Measurements from ENCODE around the gene MREG.
A peak's percentile ranks its signal among the peaks of the same experiment; 100 is the strongest.

The MREG gene

DNA sequence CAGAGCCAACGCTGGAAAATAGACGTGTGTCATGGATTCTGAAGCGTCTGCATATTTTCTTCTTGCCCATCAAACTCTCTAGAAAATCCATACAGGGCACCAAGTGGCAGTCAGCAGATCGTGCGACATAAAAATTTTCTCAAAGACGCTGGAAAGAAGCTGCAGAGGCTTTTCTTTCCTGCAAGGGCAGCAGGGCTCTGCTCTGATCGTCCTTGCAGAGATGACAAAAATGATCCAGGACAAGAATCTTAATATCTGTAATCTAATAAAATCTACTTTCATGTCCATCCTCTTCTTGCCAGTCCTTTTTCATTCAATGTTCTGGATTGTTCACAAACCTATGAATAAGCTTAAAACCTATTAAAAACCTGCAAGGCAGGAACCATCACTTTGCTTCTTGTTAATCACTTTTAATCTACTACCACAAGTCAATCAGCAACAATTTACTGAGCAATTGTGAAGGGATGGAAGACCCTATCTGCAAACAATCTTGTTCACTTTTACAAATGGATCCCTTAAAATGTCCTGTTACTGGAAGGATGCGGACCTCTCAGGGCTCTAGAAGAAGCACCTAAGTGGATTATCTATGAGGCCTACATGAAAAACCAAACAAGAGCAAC lies 93.6 kb downstream of the MREG start:
- Mint-ChIP-seq H3K36me3 (ENCODE audit: low read depth) (no peaks in the 10 kb centered on the region), H3K27me3 (ENCODE audit: low read depth) (peaks cover 3% of the 10 kb centered on the region), H3K4me1 (ENCODE audit: low read depth) (peaks cover 23% of the 10 kb centered on the region), H3K27ac (no peak overlapping the region), H3K4me3 (no peak overlapping the region), H3K9me3 (no peaks in the 10 kb centered on the region)
- no peak for DNase-seq (ENCODE audit: low spot score)

DNA sequence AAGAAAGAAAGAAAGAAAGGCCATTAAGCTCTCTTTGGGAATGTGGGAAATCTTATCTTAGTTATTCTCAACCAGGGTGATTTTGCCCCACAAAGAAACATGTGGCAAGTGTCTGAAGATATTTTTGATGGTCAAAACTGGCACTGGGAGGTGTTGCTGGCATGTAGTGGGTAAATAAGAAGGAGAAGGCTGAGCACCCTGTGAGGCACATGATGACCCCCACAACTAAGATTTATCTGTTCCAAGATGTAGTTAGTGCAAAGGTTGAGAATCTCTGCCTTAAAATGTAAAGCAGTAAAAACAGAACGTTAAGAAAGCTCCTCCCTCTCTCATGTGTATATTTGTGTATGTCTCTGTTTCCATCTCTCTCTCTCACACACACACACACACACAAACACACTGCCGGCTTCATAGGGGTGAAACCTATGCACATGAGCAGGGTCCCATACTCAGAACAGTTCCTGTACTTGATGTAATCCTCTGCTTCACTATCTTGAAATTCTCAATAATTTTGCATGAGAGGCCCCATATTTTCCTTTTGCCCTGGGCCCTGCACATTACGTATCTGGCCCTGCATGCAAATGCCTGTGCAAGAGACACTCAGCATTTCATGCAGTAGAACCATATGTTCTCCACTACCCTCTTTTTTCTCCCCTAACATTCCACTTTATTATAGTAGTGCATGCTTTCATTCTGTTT lies 94.3 kb downstream of the MREG start:
- no peak overlapping the region for H3K4me3 Mint-ChIP-seq
- H3K27me3 Mint-ChIP-seq (ENCODE audit: low read depth): peaks cover 3% of the 10 kb centered on the region
- no peak overlapping the region for H3K27ac Mint-ChIP-seq
- no peaks in the 10 kb centered on the region for H3K9me3 Mint-ChIP-seq
- H3K4me1 Mint-ChIP-seq (ENCODE audit: low read depth): peaks cover 26% of the 10 kb centered on the region
- H3K36me3 Mint-ChIP-seq (ENCODE audit: low read depth): no peaks in the 10 kb centered on the region
- no peak for DNase-seq (ENCODE audit: low spot score)

DNA sequence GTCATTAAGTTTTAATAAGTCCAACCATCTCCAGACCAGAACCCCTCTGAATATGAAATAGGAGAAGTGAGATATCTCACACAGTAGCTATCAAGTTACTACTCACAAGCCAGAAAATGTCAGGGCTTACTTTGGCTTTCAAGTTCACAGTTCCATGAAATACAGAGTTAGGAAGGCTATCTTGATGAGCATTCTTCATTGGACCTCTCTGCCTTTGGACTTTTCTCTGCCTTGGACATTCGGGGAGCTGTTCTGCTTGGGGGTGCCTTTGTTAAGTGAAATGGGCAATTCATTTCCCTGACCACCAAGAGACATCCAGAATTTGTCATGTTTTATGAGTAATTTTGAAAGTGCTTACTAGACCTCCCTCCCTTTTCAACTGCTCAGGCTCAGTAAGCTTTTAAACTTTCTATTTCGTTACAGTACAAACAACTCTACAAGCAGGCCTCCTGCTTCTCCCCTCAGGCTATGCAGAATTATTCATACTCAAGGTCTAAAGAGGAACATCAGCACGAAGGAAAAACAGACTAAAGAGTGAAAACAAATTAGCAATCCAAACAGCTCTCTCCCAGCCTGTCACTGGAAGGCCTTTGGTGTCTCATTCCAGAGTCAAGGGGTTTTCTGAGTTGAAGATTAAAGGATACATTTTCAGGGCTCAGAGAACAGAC lies 95.3 kb downstream of the MREG start:
- no peaks in the 10 kb centered on the region for H3K36me3 Mint-ChIP-seq (ENCODE audit: low read depth)
- no peak for DNase-seq (ENCODE audit: low spot score)
- H3K4me1 Mint-ChIP-seq (ENCODE audit: low read depth): peaks cover 26% of the 10 kb centered on the region
- H3K27me3 Mint-ChIP-seq (ENCODE audit: low read depth): no peaks in the 10 kb centered on the region
- no peaks in the 10 kb centered on the region for H3K9me3 Mint-ChIP-seq
- peak overlapping the region; percentile 37 for H3K27ac Mint-ChIP-seq
- H3K4me3 Mint-ChIP-seq: no peak overlapping the region

DNA sequence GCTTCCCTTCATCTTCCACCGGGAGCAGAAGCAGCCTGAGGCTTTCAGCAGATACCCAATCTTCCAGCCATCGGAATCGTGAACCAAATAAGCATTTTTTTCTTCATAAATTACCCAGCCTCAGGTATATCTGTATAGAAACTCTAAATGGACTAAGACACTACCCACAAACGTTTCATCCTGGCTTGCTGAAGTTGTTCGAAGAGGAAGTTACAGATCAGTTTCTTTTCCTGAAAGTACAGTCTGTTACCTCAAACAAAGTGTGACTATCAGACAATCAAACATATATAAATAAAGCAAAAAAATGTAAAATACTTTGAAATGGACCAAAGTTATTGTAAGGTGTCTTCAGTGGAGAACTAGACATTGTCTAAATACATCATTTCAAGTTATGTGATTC lies 97.9 kb downstream of the MREG start:
- no peaks in the 10 kb centered on the region for H3K36me3 Mint-ChIP-seq (ENCODE audit: low read depth)

DNA sequence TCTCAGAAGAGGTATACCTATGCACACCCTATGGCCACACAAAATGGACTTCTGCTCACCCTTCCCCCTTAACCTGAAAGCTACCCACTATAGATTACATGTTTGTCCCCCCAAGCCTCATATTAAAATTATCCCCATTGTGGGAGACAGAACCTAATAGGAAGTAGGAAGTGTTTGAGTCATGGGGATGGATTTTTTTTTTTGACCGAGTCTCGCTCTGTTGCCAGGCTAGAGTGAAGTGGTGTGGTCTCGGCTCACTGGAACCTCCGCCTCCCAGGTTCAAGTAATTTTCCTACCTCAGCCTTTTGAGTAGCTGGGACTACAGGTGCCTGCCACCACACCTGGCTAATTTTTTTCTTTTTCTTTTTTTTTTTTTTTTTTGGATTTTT lies 98.6 kb downstream of the MREG start:
- Mint-ChIP-seq H3K36me3 (ENCODE audit: low read depth) (no peaks in the 10 kb centered on the region), H3K4me1 (ENCODE audit: low read depth) (peaks cover 24% of the 10 kb centered on the region), H3K27me3 (ENCODE audit: low read depth) (peaks cover 9% of the 10 kb centered on the region), H3K9me3 (no peaks in the 10 kb centered on the region), H3K27ac (no peak overlapping the region), H3K4me3 (no peak overlapping the region)
- no peak for DNase-seq (ENCODE audit: low spot score)

More for the DNA sequence above, 97.9 kb downstream of the MREG start:
- Mint-ChIP-seq H3K27ac (no peak overlapping the region), H3K27me3 (ENCODE audit: low read depth) (peaks cover 5% of the 10 kb centered on the region), H3K9me3 (no peaks in the 10 kb centered on the region), H3K4me3 (no peak overlapping the region), H3K4me1 (ENCODE audit: low read depth) (peaks cover 26% of the 10 kb centered on the region)
- DNase-seq (ENCODE audit: low spot score): no peak

DNA sequence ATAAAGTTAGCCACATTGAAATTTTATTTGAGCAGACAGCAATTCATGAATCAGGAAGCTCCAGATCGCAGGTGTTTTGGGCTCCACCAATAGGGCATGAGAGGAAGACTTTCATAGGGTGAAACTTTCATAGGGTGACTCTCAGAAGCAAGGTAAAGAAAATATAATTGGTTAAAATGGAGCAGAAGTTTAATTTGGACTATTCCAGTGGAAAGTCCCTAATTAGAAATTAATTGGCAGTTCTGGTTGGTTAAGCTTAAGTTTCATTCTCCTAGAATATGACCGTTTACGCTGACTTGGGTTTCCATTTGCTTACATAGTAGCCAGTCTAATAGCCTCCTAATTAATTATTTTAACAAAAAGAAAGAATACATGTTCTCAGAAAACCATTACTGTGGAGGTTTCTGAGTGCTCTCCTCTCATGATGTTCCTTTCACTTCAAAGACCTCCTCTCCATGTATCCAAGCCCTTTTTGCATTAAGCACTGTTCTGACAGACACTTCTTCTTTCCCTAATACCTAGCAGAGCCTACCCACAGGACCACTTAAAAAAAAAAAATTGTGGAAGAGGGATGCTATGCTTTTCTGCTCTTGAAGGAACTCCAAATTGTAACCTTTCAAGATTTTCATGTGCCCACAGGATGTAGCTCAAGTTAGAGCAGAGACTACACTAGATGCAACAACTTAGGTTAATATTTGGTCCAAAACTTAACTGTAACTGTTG lies 99.1 kb downstream of the MREG start:
- Mint-ChIP-seq H3K27ac (no peak overlapping the region), H3K36me3 (ENCODE audit: low read depth) (no peaks in the 10 kb centered on the region), H3K4me3 (no peak overlapping the region), H3K4me1 (ENCODE audit: low read depth) (peaks cover 22% of the 10 kb centered on the region), H3K9me3 (no peaks in the 10 kb centered on the region), H3K27me3 (ENCODE audit: low read depth) (peaks cover 14% of the 10 kb centered on the region)
- no peak for DNase-seq (ENCODE audit: low spot score)

DNA sequence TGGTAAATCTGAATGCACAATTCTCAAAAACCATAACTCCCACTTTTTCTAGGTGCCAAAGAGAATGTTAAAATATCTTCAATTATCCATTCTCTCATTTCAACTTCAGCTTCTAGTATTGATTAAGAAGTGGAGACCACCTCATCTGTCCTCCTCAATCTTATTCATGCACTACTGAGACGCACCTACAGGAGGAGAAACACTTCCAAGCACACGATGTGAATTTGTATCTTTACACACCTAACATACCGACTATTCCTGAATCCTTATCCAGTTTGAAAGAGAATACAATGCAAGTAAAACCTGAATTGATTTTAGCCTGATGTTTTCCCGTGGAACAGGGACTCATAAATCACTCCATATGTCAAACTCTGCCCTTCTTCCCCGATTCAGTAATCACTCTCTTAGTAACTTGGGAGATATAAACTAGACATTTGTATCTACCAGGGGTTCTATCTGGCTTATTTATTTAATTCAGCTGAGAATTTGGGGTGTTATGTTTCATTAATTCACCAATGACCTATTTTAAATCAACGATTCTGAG lies 101.0 kb downstream of the MREG start:
- no peak overlapping the region for H3K4me3 Mint-ChIP-seq
- no peak overlapping the region for H3K27ac Mint-ChIP-seq
- no peaks in the 10 kb centered on the region for H3K9me3 Mint-ChIP-seq
- no peak for DNase-seq (ENCODE audit: low spot score)
- peaks cover 14% of the 10 kb centered on the region for H3K27me3 Mint-ChIP-seq (ENCODE audit: low read depth)
- no peaks in the 10 kb centered on the region for H3K36me3 Mint-ChIP-seq (ENCODE audit: low read depth)
- peaks cover 13% of the 10 kb centered on the region for H3K4me1 Mint-ChIP-seq (ENCODE audit: low read depth)

DNA sequence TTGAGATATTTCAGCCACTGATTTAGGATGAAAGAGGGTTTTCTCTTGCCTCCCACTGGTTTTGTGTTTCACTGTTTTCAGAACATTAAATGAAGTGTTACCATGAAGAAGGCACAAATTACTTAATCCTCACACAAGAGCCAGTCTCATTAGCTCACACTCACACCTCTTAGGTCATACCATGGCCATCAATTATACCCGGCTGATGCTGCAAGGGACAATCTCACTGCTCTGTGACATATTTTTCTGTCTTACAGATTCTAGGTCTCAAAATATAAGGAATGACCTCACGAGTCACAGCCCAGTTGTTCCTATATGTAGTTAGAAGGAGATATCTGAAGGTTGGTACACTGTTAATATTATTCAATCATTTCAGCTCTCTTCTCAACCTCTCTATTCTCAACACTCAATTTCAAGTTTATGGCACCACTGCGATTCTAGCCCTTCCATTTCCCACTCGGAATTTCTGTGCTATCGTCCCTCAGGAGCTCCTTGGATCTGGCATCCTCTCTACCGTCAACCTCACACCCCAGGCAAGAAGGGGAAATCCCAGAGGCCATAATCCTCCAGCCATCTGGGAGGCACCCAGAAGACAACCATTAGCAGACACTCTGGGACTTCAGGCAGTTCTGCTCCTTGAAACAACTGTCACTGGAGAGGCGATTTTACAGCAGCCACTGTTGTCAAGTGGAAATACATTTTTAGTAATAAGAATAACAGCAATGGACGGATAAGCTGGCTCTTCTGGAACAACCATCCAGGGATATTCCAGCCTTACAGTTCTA lies 101.9 kb downstream of the MREG start:
- H3K4me3 Mint-ChIP-seq: no peak overlapping the region
- no peak overlapping the region for H3K27ac Mint-ChIP-seq
- H3K36me3 Mint-ChIP-seq (ENCODE audit: low read depth): no peaks in the 10 kb centered on the region
- no peak for DNase-seq (ENCODE audit: low spot score)
- H3K9me3 Mint-ChIP-seq: no peaks in the 10 kb centered on the region
- H3K27me3 Mint-ChIP-seq (ENCODE audit: low read depth): peaks cover 14% of the 10 kb centered on the region
- peaks cover 10% of the 10 kb centered on the region for H3K4me1 Mint-ChIP-seq (ENCODE audit: low read depth)

DNA sequence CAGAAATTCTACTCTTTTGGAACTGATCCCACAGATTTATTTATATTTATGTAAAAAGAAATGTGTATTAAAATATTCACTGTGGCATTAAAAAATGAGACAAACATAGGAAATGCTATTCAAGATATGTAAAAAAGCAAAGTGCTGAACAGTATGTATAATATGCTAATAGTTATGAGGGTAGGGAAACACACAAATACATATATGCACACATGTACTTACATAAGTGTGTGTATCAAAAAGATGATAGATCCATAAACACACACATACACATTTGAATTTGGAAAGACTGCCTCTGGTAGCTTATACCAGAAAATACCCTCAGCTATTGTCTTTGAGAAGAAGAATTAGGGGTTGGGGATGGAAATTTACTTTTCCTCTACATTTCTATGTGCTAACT lies 103.2 kb downstream of the MREG start:
- no peak overlapping the region for H3K4me3 Mint-ChIP-seq
- DNase-seq (ENCODE audit: low spot score): no peak
- H3K36me3 Mint-ChIP-seq (ENCODE audit: low read depth): no peaks in the 10 kb centered on the region
- peaks cover 3% of the 10 kb centered on the region for H3K4me1 Mint-ChIP-seq (ENCODE audit: low read depth)
- H3K27me3 Mint-ChIP-seq (ENCODE audit: low read depth): peaks cover 14% of the 10 kb centered on the region
- H3K9me3 Mint-ChIP-seq: no peaks in the 10 kb centered on the region
- H3K27ac Mint-ChIP-seq: no peak overlapping the region

DNA sequence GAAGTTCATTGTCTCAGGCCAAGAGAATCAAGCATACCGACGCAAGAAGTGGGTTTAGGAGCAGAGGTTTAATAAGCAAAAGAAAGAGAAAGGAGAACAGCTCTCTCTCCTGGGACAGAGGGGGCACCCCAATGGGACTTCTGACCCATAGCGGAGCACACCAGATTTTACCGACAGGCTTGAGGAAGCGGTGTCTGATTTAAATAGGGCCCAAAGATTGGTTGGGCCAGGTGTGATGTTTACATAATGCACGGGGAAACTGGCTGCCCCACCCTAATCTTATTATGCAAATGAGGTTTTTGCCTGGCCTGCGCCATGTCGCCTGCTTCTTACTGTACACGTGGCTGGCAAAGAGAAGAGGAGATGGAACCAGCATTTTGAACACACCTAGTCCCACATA lies 106.2 kb downstream of the MREG start:
- H3K36me3 Mint-ChIP-seq (ENCODE audit: low read depth): no peaks in the 10 kb centered on the region
- DNase-seq (ENCODE audit: low spot score): no peak
- peaks cover 20% of the 10 kb centered on the region for H3K27me3 Mint-ChIP-seq (ENCODE audit: low read depth)
- H3K4me3 Mint-ChIP-seq: no peak overlapping the region
- H3K9me3 Mint-ChIP-seq: no peaks in the 10 kb centered on the region
- no peaks in the 10 kb centered on the region for H3K4me1 Mint-ChIP-seq (ENCODE audit: low read depth)
- no peak overlapping the region for H3K27ac Mint-ChIP-seq

DNA sequence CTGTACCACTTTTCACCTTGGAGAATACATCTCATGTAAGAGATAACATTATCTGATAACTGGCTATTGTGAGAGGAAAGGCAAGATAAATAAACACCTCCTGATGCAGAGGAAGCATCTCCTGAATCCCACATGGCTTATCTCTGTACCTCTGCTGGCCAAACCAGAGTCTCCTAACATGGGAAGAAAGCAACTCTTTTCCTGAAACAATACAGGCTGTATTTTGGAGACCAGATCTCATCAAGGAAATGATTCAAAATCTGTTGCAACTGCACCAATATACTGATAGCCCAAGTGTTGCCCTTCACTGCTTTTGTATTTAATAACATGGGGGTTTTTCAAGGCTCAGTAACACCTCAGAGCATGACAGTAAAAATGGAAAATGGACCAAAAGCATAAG lies 106.9 kb downstream of the MREG start:
- DNase-seq (ENCODE audit: low spot score): no peak
- H3K36me3 Mint-ChIP-seq (ENCODE audit: low read depth): no peaks in the 10 kb centered on the region
- H3K4me3 Mint-ChIP-seq: no peak overlapping the region
- peaks cover 22% of the 10 kb centered on the region for H3K27me3 Mint-ChIP-seq (ENCODE audit: low read depth)
- no peaks in the 10 kb centered on the region for H3K4me1 Mint-ChIP-seq (ENCODE audit: low read depth)
- no peak overlapping the region for H3K27ac Mint-ChIP-seq
- H3K9me3 Mint-ChIP-seq: no peaks in the 10 kb centered on the region

DNA sequence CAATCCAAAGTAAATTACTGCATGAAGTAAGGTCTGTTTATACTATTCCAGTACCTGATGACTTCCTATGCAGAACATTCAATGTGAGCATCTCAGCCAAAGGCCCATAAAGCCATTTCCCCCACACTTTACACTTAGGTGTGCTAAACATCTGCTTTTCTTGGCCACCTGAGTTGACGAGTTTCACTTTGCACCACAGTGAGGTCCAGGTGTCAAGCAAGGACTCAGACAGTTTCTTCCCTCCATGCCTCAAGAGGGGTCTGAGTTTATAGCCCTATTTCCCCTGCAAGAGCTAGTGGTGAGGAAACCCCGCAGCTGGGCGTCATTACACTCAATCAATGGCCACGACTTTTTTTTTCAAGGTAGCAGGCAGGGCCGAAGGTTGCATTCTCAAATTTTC lies 107.7 kb downstream of the MREG start:
- peaks cover 21% of the 10 kb centered on the region for H3K27me3 Mint-ChIP-seq (ENCODE audit: low read depth)
- H3K4me3 Mint-ChIP-seq: no peak overlapping the region

DNA sequence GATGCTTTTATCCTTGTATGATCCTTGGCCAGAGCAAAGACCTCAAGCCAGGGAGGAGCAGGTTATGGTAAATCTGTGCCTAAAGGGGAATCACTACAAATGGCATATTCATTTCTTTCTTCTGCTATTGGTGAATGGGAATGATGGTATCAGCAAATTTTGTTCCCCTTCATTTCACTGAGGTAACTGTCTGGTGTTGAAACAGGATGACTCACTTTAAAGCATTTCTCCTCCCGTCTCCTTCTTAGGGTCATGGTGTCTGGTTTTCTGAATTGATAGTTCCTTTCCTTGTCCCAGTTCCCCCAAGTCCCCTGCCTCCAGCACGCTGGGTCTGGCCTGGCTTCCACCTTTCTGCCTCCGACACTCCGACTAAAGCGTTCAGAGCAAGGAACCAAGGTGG lies 109.2 kb downstream of the MREG start:
- no peaks in the 10 kb centered on the region for H3K36me3 Mint-ChIP-seq (ENCODE audit: low read depth)
- peaks cover 10% of the 10 kb centered on the region for H3K27me3 Mint-ChIP-seq (ENCODE audit: low read depth)
- no peak overlapping the region for H3K27ac Mint-ChIP-seq
- H3K9me3 Mint-ChIP-seq: no peaks in the 10 kb centered on the region
- DNase-seq (ENCODE audit: low spot score): no peak
- H3K4me1 Mint-ChIP-seq (ENCODE audit: low read depth): peaks cover 3% of the 10 kb centered on the region
- H3K4me3 Mint-ChIP-seq: no peak overlapping the region

More for the DNA sequence above, 107.7 kb downstream of the MREG start:
- H3K36me3 Mint-ChIP-seq (ENCODE audit: low read depth): no peaks in the 10 kb centered on the region
- DNase-seq (ENCODE audit: low spot score): no peak
- no peak overlapping the region for H3K27ac Mint-ChIP-seq
- H3K9me3 Mint-ChIP-seq: no peaks in the 10 kb centered on the region
- H3K4me1 Mint-ChIP-seq (ENCODE audit: low read depth): peaks cover 3% of the 10 kb centered on the region

All from T-helper 2 cell treated with Interferon-gamma antibody and Interleukin-4, amounts not matched to agents 5 μg/mL and 100 μg/mL, for 36 hours (primary cell).